ENCODE data around the gene MLKL. TPM values are rescaled to one million over a fixed set of nuclear protein-coding genes. Genes with fewer than 3 reads are reported as not detected.

The MLKL gene
- 21.8 and 32.3 TPM in 2 replicates for total RNA-seq

DNA sequence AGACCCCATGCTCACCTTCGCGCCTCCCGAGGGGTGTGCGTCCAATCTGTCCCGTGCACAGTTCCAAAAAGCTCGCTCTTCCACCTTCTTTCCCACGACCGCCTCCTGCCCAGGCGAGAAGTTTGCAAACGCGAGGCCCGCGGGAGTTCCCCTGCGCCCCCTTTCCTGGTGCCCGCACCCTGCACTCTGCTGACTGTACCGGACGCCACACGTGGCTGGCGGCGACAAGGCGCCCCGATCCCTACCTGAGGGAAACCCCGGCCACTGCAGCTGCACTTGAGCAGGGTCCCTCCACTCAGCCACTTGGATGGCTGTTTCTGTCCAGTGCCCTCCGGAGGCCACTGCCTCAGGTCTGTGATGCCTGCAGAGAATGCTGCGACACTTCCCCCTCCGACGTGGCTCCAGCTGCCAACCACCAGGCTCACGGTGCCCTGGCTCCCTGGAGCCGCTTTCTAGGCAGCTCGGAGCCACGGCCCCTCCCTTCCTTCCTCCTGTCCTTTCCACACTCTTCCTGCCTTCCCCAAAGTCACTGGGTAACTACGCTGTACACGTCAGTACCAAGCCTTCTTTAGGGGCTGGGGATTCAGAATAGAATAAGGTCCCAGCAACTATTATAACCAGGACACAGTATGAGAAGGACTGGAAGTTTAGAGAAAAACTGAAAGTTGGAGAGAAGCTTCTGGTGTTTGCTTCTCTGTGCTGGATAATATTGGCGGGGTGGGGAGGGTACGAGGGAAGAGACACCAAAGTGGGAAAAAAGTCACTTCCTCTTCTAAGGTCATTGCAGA lies at the start of gene MLKL:
Gene MLKL, minus strand, starts transcription at position 425 of the 788 bp plus-strand sequence. CDS start 5,105 bp downstream, outside the sequence.

DNA sequence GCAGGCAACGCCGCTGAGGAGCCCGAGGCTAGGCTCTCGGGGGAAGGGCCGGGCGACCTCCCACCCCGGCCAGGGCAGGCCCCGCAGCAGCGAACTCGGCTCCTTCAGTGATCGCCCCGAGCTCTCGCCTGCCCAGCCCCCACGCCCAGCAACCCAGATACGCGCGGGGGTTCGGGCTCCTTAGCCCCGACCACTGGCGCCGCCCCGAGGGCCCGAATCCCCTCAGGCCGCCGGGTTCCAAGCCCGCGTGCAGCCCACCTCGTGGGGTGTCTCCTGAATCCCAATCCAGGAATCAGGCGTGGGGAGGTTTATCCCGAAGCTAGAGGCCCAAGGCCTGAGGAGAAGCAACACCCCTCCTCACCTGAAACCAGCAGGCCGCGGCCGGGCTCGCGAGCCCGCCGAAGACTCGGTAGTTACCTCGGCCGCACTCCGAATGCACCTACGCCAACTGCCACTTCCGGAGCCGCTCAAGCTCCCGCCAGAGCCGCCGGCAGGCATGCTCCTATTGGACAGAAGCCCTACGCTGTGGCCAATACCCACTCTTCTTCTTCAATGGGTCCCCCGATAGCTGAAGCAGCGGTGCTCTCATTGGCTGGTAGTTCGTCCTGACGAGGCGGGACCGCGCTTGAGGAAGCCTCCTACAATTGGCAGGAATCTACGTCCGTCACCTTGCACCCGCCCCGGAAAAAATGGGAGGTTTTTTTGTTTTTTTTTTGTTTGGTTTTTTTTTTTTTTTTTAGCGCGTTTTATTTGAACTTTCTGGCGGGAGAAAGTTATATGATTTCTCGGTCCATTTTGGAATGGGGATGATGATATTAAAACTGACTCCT lies 34.0 kb downstream of the MLKL start, which contains the start of gene RFWD3:
Gene RFWD3, minus strand, starts transcription at position 453 of the 830 bp plus-strand sequence. CDS start 5,428 bp downstream, outside the sequence.

Other genes with a start within 250 kb of the MLKL start
- gene GLG1, start 93.7 kb downstream of the MLKL start, total RNA-seq = 99.8 and 224 TPM in 2 replicates
- gene RFWD3, start 34.0 kb downstream of the MLKL start, total RNA-seq = 17.1 and 20.7 TPM in 2 replicates
- not detected in 2 replicates for gene FA2H, start 74.0 kb upstream of the MLKL start, total RNA-seq

All from endothelial cell of coronary artery (primary cell).